ENCODE data around the gene METTL16. TPM values are rescaled to one million over a fixed set of nuclear protein-coding genes. Genes with fewer than 3 reads are reported as not detected.

Gene METTL16
- total and polyA plus RNA-seq, 2 of the 4 experiments (the other 2 are of a cell fraction): 11.8 to 15.4 TPM

- Histone ChIP-seq H3K9ac (ENCODE audit: low read depth, low read length) (no peak overlapping the region), H2BK5ac (ENCODE audit: low read depth, low read length, poor library complexity, severe bottlenecking) (no peak overlapping the region), H4K20me1 (ENCODE audit: insufficient read depth, low read length) (no peaks in the 10 kb centered on the region; the same call in 1 of the 2 replicates), H3K56ac (ENCODE audit: extremely low read depth, insufficient read depth, low read length) (no peak overlapping the region; the same call in 1 of the 2 replicates), H2AK5ac (ENCODE audit: low read depth, low read length) (no peak overlapping the region), H3K14ac (replicated peaks; ENCODE audit: low read depth, low read length) (no peak overlapping the region), H2BK20ac (ENCODE audit: low read depth, low read length) (no peak overlapping the region), H2BK120ac (ENCODE audit: low read depth, low read length) (no peak overlapping the region), H3K27me3 (ENCODE audit: control insufficient read depth, insufficient read depth, low read length) (no peaks in the 10 kb centered on the region), H3K79me1 (ENCODE audit: low read depth in 1 of 2, low read length in 2 of 2) (no peaks in the 10 kb centered on the region), H2BK15ac (ENCODE audit: low read depth, low read length) (no peak overlapping the region), H3K23ac (ENCODE audit: low read depth, low read length) (no peak overlapping the region), H3K27ac (ENCODE audit: insufficient read depth, low read length) (no peak overlapping the region), H3K18ac (ENCODE audit: low read depth, low read length) (no peak overlapping the region), H4K91ac (ENCODE audit: insufficient read depth, low read depth, low read length) (no peak overlapping the region), H2AK9ac (replicated peaks; ENCODE audit: low read depth, low read length, poor library complexity) (peak overlapping the region; percentile 42), H3K4ac (ENCODE audit: low read depth, low read length) (no peak overlapping the region), H3K9me1 (ENCODE audit: insufficient read depth, low read length) (no peaks in the 10 kb centered on the region), H3K4me2 (ENCODE audit: low read depth, low read length) (no peak overlapping the region), H2AFZ (replicated peaks; ENCODE audit: low read length, poor library complexity) (peak overlapping the region; percentile 29), H4K5ac (ENCODE audit: low read depth, low read length) (no peak overlapping the region), H3K9me3 (ENCODE audit: control insufficient read depth, insufficient read depth, low read length) (no peaks in the 10 kb centered on the region), H3K4me3 (ENCODE audit: insufficient read depth, low read depth, low read length) (no peak overlapping the region), H3K4me1 (ENCODE audit: control insufficient read depth, insufficient read depth, low read length) (no peaks in the 10 kb centered on the region), H3K36me3 (ENCODE audit: control insufficient read depth, insufficient read depth, low read length) (peaks cover 38% of the 10 kb centered on the region), H4K8ac (ENCODE audit: low read depth in 2 of 2, low read length in 2 of 2) (no peak overlapping the region)
- WGBS, 2 experiments (ENCODE audit: extremely low coverage in 2 of 2, insufficient read length in 1 of 2): 68% methylated on average over 15 of the region's 20 CpGs; no CpG with 5 or more reads in 1 of the 2 experiments
- DNase-seq: no peak
- CTCF ChIA-PET: interaction anchor here (1.2 kb wide), 1 partner anchor 13 kb away, joined by 3 read pairs; no protein-coding TSS in a partner anchor
- POLR2A ChIA-PET (ENCODE audit: unreplicated experiment): no interaction called here
- TF ChIP-seq CTCF (conservative IDR thresholded peaks at IDR 0.05; ENCODE audit: low read depth, low read length) (no peak), MAZ (IDR thresholded peaks at IDR 0.05; ENCODE audit: borderline replicate concordance, low read depth, low read length) (no peak), CHD1 (IDR thresholded peaks at IDR 0.05; ENCODE audit: low read depth, low read length) (no peak), CEBPB (IDR thresholded peaks at IDR 0.05; ENCODE audit: low read depth, low read length) (no peak), MAFK (IDR thresholded peaks at IDR 0.05; ENCODE audit: low read depth, low read length) (no peak), POLR2A (IDR thresholded peaks at IDR 0.05; ENCODE audit: low read depth, low read length) (no peak), NFE2L2 (IDR thresholded peaks at IDR 0.05; ENCODE audit: low read depth, low read length) (no peak), SMC3 (IDR thresholded peaks at IDR 0.05; ENCODE audit: low read depth, low read length) (no peak), BHLHE40 (IDR thresholded peaks at IDR 0.05; ENCODE audit: low read depth, low read length) (no peak), USF2 (IDR thresholded peaks at IDR 0.05; ENCODE audit: low read depth, low read length) (no peak), MXI1 (IDR thresholded peaks at IDR 0.05; ENCODE audit: borderline replicate concordance, low read depth, low read length) (no peak)
- no peak for ATAC-seq (ENCODE audit: low read depth)
- no TSS peak for BruUV-seq (replicated peaks)
- in situ Hi-C loops (cut with MboI; ENCODE audit: low sequenced_read_pairs): no loop called here
- intact Hi-C loops (cut with micrococcal nuclease): no loop called here
- dilution Hi-C loops (cut with HindIII; ENCODE audit: low sequenced_read_pairs, unreplicated experiment): no loop called here
These were observed 142.0 kb downstream of the METTL16 start for GRCh38 chr17:2369551-2370210.
